Urothelium cell line (cell line): ENCODE data around the gene RIMOC1.

ENCODE experiments used
- DNase-seq: peaks from one replicate; pipeline ENCODE4 v3.0.0; 2011; ENCODE audit warnings: low spot score, mixed read lengths
- FAIRE-seq: peaks from 2 replicates; lab custom pipeline; 2011; peaks lifted over from hg19 to GRCh38; lab: Jason Lieb, UNC

RIMOC1 gene, protein sequence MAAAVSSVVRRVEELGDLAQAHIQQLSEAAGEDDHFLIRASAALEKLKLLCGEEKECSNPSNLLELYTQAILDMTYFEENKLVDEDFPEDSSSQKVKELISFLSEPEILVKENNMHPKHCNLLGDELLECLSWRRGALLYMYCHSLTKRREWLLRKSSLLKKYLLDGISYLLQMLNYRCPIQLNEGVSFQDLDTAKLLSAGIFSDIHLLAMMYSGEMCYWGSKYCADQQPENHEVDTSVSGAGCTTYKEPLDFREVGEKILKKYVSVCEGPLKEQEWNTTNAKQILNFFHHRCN

DNA sequence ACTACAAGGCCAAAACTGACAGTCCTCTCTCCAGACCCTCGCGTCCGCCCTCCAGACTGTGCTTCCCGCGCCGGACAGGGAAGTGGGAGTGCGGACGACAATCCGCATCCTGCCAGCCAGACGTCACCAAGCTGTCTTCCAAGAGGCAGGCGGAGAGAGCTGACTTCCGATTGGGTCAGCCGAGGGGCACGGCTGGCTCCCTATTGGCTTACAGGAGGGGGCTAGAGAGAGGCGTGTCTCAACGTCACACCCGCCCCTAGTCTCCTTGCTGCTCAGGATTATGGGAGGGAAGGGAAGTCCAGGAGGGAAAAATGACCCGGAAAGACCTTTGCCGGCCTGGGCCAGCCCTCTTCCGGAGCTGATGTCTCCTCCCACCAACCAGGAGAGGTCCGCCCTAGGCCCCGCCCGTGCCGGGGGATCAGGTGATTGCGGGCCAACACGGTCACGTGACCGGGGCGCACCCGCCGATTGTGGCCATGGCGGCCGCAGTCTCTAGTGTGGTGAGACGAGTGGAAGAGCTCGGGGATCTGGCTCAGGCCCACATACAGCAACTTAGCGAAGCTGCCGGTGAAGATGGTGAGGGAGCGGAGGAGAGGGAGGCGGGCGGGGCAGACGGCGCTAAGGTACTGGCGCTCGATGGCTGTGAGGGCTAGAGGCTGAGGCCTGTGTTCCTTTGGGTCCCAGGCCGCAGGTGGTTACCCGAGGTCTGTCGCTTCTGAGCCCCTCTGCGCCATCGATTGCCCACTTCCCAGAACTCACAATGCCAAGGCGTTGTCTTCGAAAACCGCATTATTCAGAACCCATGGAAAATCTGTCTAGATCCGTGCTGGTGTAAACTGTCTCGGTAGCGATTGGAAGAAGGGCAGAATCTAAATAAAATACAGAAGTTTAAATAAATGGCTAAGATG, at the start of gene RIMOC1:
Gene RIMOC1, plus strand, starts transcription at position 453 of the 908 bp plus-strand sequence. Its CDS starts 24 bp downstream, at position 477.
- DNase-seq: peak; percentile 99
- peak; percentile 98 for FAIRE-seq

DNA sequence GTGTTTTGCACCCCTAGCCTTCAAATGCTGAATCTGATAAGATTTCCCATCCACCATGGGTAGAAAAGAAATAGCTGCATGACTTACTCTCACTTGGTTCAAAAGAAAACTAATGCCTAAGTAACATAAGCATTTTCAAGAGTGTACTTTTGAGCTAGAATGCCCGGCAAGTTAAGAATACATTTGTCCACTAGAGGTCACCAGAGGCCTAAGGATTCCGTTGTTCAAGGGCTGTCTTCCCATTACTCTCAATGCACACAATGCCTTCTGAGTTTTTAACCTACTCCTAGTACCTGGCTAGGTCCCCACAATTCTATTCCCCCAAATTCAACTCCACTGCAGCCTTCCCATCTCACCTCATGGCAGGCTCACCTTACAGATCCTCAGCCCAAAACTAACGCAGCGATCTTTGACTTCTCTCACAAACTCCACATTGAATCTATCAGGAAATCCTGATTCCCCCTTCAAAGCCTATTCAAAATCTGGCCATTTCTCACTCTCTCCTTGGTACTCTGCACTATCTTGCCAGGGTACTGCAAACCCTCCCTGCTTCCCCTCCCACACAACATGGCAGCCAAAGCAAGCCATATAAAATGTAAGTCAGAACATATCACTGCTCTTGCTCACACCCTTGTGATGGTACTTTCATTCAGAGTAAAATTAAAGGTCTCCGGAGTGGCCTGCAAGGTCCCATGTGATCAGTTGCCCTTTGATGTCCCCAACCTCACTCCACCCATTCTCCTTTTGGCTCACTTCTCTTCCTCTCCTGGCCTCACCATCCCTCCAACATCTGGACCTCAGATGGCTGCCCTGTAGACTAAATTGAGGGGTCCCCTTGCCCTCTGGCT, 47.3 kb upstream of the RIMOC1 start:
- DNase-seq (peak; percentile 74), FAIRE-seq (no peak)

DNA sequence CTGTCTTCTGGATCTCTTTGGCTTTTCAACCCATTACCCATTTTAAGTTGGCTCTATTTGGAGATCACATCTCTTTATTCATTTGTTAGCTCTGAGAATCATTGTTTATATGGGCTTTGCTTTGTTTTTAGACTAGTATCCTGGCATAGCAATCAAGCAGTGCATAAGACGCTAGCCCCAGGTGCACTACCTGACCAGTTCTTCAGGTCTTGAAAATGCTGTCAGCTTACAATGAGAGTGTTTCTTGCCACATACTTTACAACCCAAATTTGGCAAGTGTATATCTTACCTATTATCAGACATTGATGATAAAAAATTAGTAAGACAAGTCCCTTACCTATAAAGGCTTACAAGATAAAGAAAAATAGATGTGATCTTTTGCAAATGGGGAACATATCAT, 46.2 kb upstream of the RIMOC1 start:
- FAIRE-seq (no peak), DNase-seq (no peak)

DNA sequence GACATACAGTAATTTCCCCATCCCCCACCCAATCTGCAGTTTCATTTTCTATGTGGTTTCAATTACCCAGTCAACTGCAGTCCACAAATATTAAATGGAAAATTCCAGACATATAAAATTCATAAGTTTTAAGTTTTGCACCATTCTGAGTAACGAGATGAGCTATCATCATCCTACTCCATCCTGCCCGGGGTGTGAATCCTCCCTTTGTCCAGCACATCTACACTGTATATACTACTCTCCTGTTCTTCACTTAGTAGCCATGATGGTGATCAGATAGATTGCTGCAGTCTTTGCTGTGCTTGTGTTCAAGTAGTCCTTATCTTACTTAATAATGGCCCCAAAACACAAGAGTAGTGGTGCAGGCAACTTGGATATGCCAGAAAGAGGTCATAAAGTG, 45.3 kb upstream of the RIMOC1 start:
- DNase-seq (no peak), FAIRE-seq (no peak)

DNA sequence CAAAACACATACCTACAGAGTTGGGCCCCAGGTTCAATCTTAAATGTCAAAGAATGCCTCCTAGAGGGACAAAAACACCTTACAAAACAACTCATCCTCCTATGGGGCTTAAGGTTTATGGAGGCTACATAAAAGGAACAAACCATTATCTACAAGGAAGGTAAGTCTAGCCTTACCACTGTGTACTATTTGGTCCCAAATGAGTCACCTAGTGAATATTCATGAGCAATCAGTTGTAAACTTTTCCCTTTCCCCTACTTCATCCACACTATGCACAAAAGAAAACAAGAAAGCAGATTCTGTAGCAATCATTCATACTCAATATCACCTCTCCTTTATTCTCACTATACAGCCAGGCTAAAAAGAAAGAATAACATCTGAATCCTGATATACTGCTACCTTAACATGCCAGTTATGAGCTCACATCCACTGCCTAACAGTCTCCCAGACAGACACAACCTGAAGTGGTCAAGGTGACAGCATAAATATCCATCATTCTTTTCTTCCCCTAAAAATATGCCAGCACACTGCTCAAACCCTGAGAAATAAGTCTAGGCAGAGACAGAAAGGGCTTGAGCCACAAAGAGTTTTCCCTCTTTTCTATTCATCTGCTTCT, 40.2 kb upstream of the RIMOC1 start:
- FAIRE-seq: no peak
- DNase-seq: no peak

DNA sequence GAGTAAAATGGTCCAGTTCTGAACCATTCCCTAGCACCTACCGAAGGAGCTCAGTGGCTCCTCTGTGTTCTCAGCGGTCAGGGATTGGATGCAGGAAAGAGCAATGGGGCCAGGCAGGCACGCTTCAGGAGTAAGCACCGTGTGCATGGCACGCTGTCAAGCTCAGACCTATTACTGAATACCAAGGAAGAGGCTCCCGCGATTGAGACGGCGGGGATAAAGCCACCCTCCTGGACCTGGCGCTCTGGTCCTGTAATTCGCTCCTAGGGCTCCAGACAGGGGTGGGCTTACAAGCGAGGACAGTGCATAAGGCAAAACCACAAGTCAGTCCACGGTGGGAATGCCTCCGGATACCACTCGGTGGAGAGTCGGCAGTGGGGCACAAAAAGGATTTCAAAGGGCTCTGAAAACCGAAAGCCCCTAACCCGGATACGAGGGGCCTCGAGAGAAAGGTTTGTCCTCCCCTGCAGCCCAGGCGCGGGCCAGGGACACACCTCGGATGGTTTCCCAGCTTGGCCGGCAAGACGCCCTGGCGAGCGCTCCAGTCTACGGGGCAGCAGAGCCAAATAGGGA, 34.9 kb upstream of the RIMOC1 start:
- DNase-seq (peak; percentile 70), FAIRE-seq (no peak)

DNA sequence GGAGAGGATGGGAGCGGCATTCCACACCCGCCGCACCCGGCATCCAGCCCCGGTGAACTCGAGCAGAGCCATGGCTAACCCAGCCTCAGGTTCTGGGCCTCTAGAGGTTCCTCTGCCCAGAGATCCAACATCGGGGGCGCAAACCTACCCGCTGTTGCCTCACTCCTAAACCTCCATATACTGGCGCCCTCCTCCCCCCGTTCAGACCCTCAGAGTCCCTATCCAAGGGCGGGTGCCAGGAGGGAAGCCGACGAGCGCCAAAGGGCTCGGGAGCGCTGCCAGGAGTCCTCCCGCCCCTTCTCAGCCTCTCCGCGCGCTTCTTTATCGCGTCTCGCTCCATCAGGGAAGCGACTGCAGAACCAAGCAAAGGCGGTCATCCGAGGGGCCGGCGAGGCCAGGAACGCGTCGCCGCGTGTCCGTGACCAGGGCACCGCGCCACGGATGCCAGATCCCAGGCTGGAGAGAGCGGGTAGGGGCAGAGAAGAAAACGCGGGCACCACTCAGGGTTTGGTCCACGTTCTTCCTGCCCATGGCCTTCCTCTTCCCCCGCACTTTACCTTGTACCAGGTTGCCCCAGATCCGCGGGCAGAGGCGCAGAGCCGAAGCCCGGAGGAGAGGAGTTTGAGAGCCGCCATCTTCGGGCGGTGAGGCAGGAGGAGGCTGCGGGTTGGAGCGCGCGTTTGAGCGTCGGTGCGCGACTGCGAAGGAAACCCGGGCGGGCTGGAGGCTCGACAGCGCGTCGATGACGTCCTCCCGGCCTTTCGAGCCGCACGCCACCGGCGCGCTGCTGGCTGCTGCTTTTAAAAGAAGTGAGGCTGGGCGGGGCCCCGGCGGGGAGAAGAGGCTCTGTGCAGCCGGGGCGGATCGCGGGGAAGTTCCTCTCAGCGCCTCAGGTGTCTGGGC, 34.2 kb upstream of the RIMOC1 start, which contains the start of gene OXCT1:
Gene OXCT1, minus strand, starts transcription at position 702 of the 903 bp plus-strand sequence. Its CDS starts 67 bp downstream, at position 635.
- FAIRE-seq (no peak), DNase-seq (peak; percentile 91)

DNA sequence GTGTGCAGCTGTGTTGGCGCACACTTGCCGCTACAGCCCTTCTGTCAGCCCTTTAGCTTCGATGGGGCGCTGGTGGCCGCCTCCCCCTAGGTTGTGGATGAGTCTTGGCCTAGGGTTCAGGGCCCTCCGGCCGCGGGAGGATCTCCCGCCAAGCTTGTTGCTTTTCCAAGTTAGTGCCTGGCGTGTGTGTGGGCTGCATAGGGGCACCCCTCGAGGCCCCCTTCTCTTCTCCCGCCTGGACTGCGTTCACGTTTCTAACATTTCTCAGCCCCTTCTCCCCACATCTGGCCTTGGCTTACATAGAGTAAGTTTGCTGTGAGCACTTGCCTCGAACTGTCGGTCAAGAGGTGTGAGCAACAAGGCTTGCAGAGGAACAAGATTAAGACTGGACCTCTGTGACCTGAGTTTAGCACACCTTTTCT, 33.5 kb upstream of the RIMOC1 start:
- FAIRE-seq (no peak), DNase-seq (no peak)

DNA sequence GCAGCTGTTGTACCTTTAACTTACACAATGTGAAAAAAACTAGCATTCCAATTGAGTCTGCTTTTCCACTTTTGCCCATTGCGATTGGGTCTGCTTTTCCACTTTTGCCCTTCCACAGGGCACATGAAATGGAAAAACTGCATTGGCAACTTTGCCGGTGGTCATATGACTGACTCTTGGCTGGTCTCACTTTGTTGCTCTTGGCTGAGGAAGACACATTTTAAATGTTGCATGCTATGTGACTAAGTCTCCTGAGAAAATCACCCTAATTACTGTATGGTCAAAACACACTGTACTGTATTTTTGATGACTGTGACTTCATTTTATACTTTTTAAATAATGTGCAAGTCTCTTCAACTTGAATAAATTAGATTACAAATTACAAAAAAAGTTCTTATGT, 32.3 kb upstream of the RIMOC1 start:
- FAIRE-seq: no peak
- DNase-seq: no peak

DNA sequence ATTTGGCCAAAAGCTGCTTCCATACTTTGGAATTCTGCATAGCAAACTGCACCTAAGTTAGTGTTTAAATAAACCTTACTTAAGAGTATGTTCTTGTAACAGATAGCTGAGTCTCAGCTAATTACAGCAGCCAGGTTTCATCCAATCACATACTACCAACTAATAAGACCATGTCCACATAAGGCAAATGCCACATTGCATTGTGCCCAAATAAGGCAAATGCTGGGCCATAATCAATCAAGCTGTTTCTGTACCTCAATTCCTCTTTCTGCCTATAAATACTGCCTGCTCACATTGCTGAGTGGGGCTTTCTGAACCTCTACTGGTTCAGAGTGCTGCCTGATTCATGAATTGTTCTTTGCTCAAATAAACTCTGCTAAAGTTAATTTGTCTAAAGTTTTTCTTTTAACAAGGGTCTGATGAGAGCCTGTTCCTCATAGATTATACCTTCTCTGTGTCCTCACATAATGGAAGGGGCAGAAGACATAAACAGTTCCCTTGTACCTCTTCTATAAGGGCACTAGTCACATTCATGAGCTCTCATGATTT, 29.6 kb upstream of the RIMOC1 start:
- DNase-seq: no peak
- no peak for FAIRE-seq

DNA sequence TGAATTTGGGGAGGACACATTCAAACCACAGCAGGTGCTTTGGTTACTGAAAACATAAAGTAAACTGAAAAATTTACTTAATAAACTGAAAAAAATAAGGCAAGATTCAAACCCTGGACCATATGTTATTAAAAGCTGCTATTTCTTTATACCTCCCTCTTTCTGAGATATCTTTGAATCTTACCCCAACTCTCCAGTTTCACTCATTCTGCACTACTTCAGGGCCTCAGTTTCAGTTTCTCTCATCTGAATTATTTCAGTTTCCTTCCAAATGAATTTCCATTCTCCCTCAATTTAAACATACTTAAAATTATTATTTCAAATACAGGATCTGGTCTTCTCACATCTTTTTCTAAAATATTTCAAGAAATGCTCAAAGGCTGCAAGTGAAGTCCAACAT, 29.0 kb upstream of the RIMOC1 start:
- DNase-seq: no peak
- no peak for FAIRE-seq

DNA sequence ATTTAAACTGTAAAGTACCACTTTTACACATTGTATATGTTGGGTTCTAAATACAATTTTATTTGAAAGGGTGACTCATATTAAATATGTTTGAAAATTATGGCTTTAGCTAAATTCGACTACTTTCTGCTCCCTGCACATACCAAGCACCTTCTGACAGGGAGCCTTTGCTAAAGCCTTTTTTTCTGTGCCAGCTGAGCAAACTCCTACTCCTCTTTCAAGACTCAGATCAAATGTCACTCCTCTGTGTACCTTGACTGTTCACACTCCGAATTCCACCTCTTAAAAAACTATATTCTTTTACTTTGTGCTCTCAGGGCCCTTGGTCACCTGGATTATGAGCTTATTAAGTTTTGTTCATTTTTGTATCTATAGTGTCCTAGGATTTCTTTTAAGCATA, 27.5 kb upstream of the RIMOC1 start:
- no peak for DNase-seq
- FAIRE-seq: no peak

DNA sequence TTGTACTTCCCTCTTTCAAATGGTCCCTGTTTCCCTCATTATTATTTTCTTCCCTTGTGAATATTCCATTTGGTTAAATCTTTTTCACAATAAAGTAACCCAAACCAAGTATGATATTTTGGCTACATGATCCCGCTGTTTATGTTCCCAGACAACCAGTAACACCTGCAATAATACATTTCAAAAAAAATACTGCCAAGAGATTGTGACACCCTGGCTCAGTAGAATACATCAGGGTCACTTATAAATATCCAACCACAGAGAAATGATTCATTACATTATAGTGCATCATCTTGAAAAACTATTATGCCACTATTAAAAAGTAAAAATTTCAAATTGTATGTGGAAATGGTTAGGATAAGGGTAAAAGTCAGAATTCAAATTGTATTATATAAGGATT, 26.7 kb upstream of the RIMOC1 start:
- DNase-seq (no peak), FAIRE-seq (no peak)

DNA sequence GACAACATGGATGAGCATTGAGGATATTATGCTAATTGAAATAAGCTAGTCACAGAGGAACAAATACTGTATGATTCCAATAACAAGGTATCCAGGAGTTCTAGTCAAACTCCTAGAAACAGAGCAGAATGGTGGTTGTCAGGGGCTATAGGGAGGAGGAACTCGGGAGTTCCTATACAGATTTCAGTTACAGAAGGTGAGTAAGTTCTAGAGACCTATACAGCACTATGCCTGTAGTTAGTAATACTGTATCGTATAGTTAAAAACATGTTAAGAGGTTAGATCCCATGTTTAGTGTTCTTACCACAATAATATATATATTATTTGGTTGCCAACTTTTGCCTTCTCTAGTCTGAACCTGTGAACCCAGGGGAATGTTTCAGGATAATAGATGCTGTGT, 26.0 kb upstream of the RIMOC1 start:
- no peak for FAIRE-seq

DNA sequence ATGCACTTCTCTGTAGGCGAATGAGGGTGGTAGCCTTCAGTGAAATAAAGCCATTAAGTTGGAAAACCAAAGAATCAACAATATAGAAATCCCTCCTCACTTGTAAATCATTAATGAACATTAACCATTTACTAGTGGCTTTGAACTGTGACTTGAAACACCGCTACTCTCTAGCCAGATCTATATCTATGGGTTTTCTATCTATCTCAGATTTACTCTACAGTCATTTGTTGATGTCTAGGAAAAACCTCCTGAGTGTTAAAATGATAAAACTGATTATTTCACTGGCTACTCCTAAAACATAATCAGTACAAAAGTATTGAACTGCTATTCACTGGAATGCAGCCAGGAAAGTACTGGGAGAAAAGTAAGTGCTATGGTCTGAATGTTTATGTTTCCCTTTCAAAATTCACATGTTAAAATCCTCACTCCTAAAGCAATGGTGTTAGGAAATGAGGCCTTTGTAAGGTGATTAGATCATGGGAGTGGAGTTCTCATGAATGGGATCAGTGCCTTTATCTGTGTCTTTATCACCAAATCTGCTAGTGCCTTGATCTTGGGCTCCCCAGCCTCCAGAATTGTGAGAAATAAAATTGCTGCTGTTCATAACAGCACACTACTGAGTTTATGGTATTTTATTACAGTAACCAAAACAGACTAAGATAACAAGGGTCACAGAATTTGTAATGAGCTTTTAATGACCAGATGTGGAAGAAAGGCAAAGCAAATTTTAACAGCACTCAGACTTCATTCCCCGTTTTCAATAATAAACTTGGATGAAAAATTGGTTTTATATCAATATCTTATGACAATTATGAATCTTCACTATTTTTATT, 25.3 kb upstream of the RIMOC1 start:
- no peak for DNase-seq
- FAIRE-seq: no peak

More for the DNA sequence above, 26.0 kb upstream of the RIMOC1 start:
- no peak for DNase-seq

DNA sequence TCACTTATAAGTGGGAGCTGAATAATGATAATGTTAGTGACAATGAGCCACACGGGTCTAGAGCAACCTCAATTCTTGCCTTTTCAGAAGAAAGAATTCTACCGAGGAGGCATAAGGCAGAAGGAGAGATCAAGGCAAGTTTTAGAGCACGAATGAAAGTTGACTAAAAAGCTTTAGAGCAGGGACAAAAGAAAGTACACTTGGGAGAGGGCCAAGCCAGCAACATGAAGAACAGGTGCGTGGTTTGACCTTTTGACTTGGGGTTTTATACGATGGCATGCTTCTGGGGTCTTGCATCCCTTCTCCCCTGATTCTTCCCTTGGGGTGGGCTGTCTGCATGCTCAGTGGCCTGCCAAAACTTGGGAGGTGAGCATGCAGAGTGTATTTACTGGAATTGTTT, 21.4 kb upstream of the RIMOC1 start:
- FAIRE-seq (no peak), DNase-seq (no peak)

DNA sequence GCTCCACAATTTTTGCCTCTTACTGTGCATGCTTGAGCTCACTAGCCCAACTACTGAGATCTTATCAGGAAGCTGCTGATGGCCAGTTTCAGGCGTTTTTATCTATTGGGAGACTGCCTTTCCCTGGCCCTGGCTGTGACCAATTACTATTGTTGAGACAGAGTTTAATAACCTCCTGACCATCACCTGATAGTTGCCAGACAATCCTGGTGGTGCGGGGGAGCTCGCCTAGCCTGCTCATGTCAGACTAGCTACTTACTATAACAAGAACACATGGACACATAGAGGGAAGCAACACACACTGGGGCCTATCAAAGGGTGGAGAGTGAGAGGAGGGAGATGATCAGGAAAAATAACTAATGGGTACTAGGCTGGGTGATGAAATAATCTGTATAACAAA, 20.9 kb upstream of the RIMOC1 start:
- FAIRE-seq (no peak), DNase-seq (no peak)

DNA sequence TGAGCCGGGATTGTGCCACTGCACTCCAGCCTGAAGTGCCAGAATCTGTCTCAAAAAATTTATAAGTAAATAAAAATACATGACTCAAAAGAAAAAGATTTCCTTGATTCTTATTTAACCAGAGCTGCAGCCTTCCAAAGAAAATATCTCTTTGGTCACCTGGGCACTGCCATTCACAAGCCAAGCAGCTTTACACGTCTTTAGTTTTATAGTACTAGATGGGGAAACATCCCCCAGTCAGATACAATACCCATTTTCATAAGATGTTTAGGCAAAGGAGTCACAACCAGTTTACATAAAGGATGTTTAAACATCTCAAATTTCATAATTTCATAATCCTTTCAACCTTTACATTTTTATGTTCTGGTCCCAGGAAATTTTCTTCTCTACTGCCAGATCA, 20.2 kb upstream of the RIMOC1 start:
- FAIRE-seq (no peak), DNase-seq (no peak)
